Bronchial epithelial cell (primary cell): ENCODE data around the gene SGMS1. TPM values are rescaled to one million over a fixed set of nuclear protein-coding genes. Genes with fewer than 3 reads are reported as not detected.
A peak's percentile ranks its signal among the peaks of the same experiment; 100 is the strongest.

ENCODE experiments used
- DNase-seq: peaks from one replicate; pipeline ENCODE4 v3.0.0-alpha.2; 2010; ENCODE audit warnings: low read depth
- FAIRE-seq: peaks from 2 replicates; lab custom pipeline; 2011; peaks lifted over from hg19 to GRCh38; lab: Jason Lieb, UNC
- H3K27me3 ChIP-seq: 2 replicates; pipeline ENCODE4 v1.5.1; 2011; ENCODE audit warnings: low read length; ENCODE audit not compliant: control insufficient read depth, insufficient read depth
- H3K36me3 ChIP-seq: 2 replicates; pipeline ENCODE4 v1.5.1; 2011; ENCODE audit warnings: low read length; ENCODE audit not compliant: control insufficient read depth, insufficient read depth
- H3K4me3 ChIP-seq: 2 replicates; pipeline ENCODE4 v1.5.1; 2011; ENCODE audit warnings: mild to moderate bottlenecking, low read depth, low read length, control low read depth
- total RNA-seq: library from RNA; depleted of rRNA; stranded (reverse); fragments of >200 nt; gene quantifications from 2 replicates; pipeline ENCODE4 v1.2.1, GENCODE V29; 2014
- TF ChIP-seq, protein P1 (sequence below): IDR thresholded peaks from 2 replicates; pipeline ENCODE4 v1.5.1; 2011; ENCODE audit warnings: mild to moderate bottlenecking, moderate library complexity, low read length, control low read depth, inconsistent platforms; ENCODE audit not compliant: insufficient read depth, severe bottlenecking

The SGMS1 gene
- total RNA-seq, 1 donor from 2014 or later = 21.3 TPM

DNA sequence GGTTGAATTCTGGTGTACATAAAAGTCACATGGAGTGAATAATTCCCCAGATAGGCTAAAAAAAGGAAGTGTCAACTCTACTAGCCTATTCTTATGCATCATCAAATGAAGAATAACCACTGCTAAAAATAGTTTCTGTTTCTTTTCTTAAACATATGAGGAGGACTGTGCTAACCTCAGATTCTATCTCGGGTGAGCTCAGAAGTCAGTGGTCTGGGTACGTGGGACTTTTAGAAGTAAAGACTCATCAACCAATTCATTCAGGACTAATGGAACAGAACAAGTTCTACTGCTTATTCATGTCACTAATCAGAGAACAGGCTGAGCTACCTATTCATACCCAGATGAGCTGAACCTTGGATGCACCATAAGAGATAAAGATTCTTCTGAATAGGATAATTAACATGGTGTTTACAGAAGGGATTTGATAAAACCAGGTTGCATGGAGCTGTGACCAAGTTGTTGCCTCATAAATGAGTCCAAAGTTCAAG, 362.9 kb downstream of the SGMS1 start:
- DNase-seq = peak; percentile 14

More for the DNA sequence above, 362.9 kb downstream of the SGMS1 start:
- TF ChIP-seq, protein P1, sequence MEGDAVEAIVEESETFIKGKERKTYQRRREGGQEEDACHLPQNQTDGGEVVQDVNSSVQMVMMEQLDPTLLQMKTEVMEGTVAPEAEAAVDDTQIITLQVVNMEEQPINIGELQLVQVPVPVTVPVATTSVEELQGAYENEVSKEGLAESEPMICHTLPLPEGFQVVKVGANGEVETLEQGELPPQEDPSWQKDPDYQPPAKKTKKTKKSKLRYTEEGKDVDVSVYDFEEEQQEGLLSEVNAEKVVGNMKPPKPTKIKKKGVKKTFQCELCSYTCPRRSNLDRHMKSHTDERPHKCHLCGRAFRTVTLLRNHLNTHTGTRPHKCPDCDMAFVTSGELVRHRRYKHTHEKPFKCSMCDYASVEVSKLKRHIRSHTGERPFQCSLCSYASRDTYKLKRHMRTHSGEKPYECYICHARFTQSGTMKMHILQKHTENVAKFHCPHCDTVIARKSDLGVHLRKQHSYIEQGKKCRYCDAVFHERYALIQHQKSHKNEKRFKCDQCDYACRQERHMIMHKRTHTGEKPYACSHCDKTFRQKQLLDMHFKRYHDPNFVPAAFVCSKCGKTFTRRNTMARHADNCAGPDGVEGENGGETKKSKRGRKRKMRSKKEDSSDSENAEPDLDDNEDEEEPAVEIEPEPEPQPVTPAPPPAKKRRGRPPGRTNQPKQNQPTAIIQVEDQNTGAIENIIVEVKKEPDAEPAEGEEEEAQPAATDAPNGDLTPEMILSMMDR = no peak
- no peak for FAIRE-seq
- Histone ChIP-seq H3K36me3 (no peaks in the 10 kb centered on the region), H3K4me3 (no peak overlapping the region), H3K27me3 (peaks cover 6% of the 10 kb centered on the region)

Other genes with a start within 250 kb of the SGMS1 start
- 4.5 and 5.9 TPM in 2 replicates for gene ASAH2B, start 116.0 kb upstream of the SGMS1 start, total RNA-seq